Measurements from ENCODE around the gene TIMP2. TPM values are rescaled to one million over a fixed set of nuclear protein-coding genes. Genes with fewer than 3 reads are reported as not detected.
"Not testable (repeated sequence)": the region's sequence is repeated elsewhere in the genome, so short reads cannot be mapped to it uniquely, and the experiment has no call there.

Gene TIMP2
- total RNA-seq, 1 donor from 2014 or later: 1,096 TPM

DNA sequence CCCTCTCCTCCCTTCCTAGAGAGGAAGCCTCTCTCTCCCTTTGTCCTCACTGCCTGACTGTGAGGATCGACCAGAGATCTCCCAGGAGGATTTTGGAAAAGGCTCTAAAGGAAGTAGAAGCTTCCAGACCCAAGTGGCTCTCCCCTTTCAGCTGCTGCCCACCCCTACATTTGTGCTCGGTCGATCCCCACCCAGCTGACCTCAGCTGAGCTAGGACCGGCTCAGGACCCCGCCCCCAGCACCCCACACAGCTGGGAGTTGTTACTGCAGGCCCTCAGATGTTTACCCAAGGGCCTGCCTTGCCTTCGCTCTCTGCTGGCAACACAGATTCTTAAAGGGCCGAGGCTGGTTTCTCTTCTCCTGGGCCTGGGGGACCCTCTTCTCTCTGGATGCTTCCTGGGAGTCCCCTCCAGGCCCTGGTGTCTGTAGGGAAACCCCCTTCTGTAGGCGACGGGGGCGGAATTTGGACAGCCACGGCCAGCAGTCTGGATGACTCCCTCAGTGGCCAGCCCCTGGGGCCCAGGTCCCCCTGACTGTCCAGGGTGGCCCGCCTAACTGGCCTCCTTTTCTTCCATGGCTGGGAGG lies 26.9 kb upstream of the TIMP2 start:
- Mint-ChIP-seq H3K27me3 (ENCODE audit: unreplicated experiment) (no peaks in the 10 kb centered on the region), H3K9me3 (ENCODE audit: unreplicated experiment) (no peaks in the 10 kb centered on the region), H3K27ac (ENCODE audit: unreplicated experiment) (peak overlapping the region; percentile 93), H3K4me1 (ENCODE audit: unreplicated experiment) (peaks cover 33% of the 10 kb centered on the region), H3K4me3 (ENCODE audit: unreplicated experiment) (no peak overlapping the region), H3K36me3 (ENCODE audit: unreplicated experiment) (no peaks in the 10 kb centered on the region)
- no peak for DNase-seq (ENCODE audit: extremely low spot score, unreplicated experiment)
- TF ChIP-seq CTCF (IDR thresholded peaks at IDR 0.05): no peak

DNA sequence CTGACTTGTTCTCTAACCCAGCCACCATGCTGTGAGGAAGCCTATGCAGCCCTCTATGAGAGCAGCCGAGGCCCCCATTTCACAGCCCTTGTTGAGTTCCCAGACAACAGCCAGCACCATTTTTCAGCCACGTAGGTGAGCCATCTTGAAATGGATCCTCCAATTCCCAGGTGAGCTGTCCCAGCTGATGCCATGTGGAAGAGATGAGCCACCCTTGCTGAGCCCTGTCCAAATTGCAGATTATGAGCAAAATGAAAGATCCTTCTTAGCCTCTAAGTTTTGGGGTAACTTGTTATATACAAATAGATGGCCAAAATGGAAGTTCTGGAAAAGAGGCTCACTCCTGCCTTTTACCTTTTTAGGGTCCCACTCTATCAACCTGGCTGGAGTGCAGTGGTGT lies 25.7 kb upstream of the TIMP2 start:
- H3K36me3 Mint-ChIP-seq (ENCODE audit: unreplicated experiment): no peaks in the 10 kb centered on the region
- no peaks in the 10 kb centered on the region for H3K27me3 Mint-ChIP-seq (ENCODE audit: unreplicated experiment)
- no peak overlapping the region for H3K27ac Mint-ChIP-seq (ENCODE audit: unreplicated experiment)
- TF ChIP-seq CTCF (IDR thresholded peaks at IDR 0.05): no peak
- no peak overlapping the region for H3K4me3 Mint-ChIP-seq (ENCODE audit: unreplicated experiment)
- DNase-seq (ENCODE audit: extremely low spot score, unreplicated experiment): no peak
- H3K4me1 Mint-ChIP-seq (ENCODE audit: unreplicated experiment): peaks cover 34% of the 10 kb centered on the region
- no peaks in the 10 kb centered on the region for H3K9me3 Mint-ChIP-seq (ENCODE audit: unreplicated experiment)

GRCh38 chr17:78947235-78948149 lies 22.3 kb upstream of the TIMP2 start:
- no peak overlapping the region for H3K27ac Mint-ChIP-seq (ENCODE audit: unreplicated experiment)
- H3K4me1 Mint-ChIP-seq (ENCODE audit: unreplicated experiment): peaks cover 16% of the 10 kb centered on the region
- H3K27me3 Mint-ChIP-seq (ENCODE audit: unreplicated experiment): no peaks in the 10 kb centered on the region
- H3K36me3 Mint-ChIP-seq (ENCODE audit: unreplicated experiment): no peaks in the 10 kb centered on the region
- DNase-seq (ENCODE audit: extremely low spot score, unreplicated experiment): no peak
- H3K9me3 Mint-ChIP-seq (ENCODE audit: unreplicated experiment): no peaks in the 10 kb centered on the region
- H3K4me3 Mint-ChIP-seq (ENCODE audit: unreplicated experiment): no peak overlapping the region
- TF ChIP-seq CTCF (IDR thresholded peaks at IDR 0.05): no peak

DNA sequence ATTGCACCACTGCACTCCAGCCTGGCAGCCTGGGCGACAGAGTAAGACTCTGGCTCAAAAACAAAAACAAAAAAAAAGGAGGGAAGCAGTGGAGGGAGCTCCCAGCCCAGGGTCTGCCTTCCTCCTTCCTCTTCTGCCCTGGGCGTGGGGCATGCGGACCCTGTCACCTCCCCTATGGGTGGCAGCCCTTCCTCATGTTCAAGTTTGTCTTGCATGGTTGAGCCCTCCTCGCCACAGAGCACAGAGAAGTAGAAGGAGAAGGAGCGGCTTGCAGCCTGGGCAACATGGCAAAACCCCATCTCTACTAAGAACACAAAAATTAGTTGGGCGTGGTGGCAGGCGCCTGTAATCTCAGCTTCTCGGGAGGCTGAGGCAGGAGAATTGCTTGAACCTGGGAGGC lies 21.4 kb upstream of the TIMP2 start:
- Mint-ChIP-seq H3K9me3 (ENCODE audit: unreplicated experiment) (no peaks in the 10 kb centered on the region), H3K27me3 (ENCODE audit: unreplicated experiment) (no peaks in the 10 kb centered on the region), H3K4me3 (ENCODE audit: unreplicated experiment) (no peak overlapping the region), H3K27ac (ENCODE audit: unreplicated experiment) (no peak overlapping the region), H3K4me1 (ENCODE audit: unreplicated experiment) (peaks cover 7% of the 10 kb centered on the region), H3K36me3 (ENCODE audit: unreplicated experiment) (no peaks in the 10 kb centered on the region)
- no peak for TF ChIP-seq CTCF (IDR thresholded peaks at IDR 0.05)
- DNase-seq (ENCODE audit: extremely low spot score, unreplicated experiment): no peak

- DNase-seq (ENCODE audit: extremely low spot score, unreplicated experiment): no peak
- Mint-ChIP-seq H3K27ac (ENCODE audit: unreplicated experiment) (no peak overlapping the region), H3K4me1 (ENCODE audit: unreplicated experiment) (peaks cover 2% of the 10 kb centered on the region), H3K36me3 (ENCODE audit: unreplicated experiment) (no peaks in the 10 kb centered on the region), H3K27me3 (ENCODE audit: unreplicated experiment) (no peaks in the 10 kb centered on the region), H3K9me3 (ENCODE audit: unreplicated experiment) (no peaks in the 10 kb centered on the region), H3K4me3 (ENCODE audit: unreplicated experiment) (no peak overlapping the region)
- TF ChIP-seq CTCF (IDR thresholded peaks at IDR 0.05): no peak
These were observed 20.9 kb upstream of the TIMP2 start for GRCh38 chr17:78946131-78946530.

- not testable (repeated sequence) for H3K4me1 Mint-ChIP-seq (ENCODE audit: unreplicated experiment); DNase-seq (ENCODE audit: extremely low spot score, unreplicated experiment); H3K36me3 Mint-ChIP-seq (ENCODE audit: unreplicated experiment); H3K27ac Mint-ChIP-seq (ENCODE audit: unreplicated experiment); H3K9me3 Mint-ChIP-seq (ENCODE audit: unreplicated experiment); H3K4me3 Mint-ChIP-seq (ENCODE audit: unreplicated experiment); H3K27me3 Mint-ChIP-seq (ENCODE audit: unreplicated experiment)
These were observed 20.3 kb upstream of the TIMP2 start for GRCh38 chr17:78945455-78945854.
